ENCODE measurements around the gene PFKP. TPM values are rescaled to one million over a fixed set of nuclear protein-coding genes. Genes with fewer than 3 reads are reported as not detected.
"Not testable (repeated sequence)": the region's sequence is repeated elsewhere in the genome, so short reads cannot be mapped to it uniquely, and the experiment has no call there.

PFKP gene
- total RNA-seq, 2 experiments from 2014 or later: 231 to 239 TPM

DNA sequence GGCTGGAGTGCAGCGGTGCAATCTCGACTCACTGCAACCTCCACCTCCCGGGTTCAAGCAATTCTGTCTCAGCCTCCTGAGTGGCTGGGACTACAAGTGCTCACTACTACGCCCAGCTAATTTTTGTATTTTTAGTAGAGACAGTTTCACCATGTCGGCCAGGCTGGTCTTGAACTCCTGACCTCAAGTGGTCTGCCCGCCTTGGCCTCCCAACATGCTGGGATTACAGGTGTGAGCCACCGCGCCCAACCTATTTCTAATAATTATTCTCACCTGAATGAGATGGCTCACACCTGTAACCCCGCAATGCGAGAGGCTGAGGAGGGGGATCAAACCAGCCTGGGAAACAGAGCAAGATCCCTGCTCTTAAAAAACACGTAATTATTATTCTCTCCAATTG lies 104.1 kb downstream of the PFKP start:
- Mint-ChIP-seq H3K4me1 (peaks cover 23% of the 10 kb centered on the region), H3K36me3 (ENCODE audit: low read depth) (peaks cover 33% of the 10 kb centered on the region), H3K27ac (peak overlapping the region; percentile 88), H3K4me3 (peak overlapping the region; percentile 78)
- CTCF ChIA-PET; DNase-seq; ATAC-seq; H3K27me3 Mint-ChIP-seq; H3K9me3 Mint-ChIP-seq (ENCODE audit: low read depth); POLR2A ChIA-PET: not testable (repeated sequence)
- intact Hi-C loops (cut with DNase I, micrococcal nuclease): loop anchor here in 1 of 2 experiments (10.0 kb wide), 1 partner anchor 217 kb away; no protein-coding TSS in a partner anchor

DNA sequence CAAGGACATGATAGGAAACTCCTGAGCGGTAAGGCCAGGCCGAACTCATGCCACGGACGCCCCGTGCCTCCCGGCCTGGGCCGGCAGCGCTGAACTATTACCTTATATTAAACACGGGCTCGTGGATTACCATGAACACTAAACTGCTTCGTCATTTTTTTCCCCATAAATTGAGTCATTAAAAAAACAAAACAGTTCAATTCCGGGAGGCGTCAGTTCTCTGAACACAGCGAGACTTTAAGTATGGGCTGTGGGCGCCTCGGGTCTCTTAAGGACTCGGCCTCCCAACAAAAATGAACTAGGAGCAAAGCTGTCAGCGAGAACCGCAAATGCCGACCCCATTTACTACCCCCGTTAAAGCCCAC lies 104.7 kb downstream of the PFKP start:
- POLR2A ChIA-PET: interaction anchor here (0.8 to 1.2 kb wide), 5 partner anchors 8 to 77 kb away, joined by 3 to 4 read pairs (median 3); no protein-coding TSS in a partner anchor
- H3K4me3 Mint-ChIP-seq: peak overlapping the region; percentile 78
- intact Hi-C loops (cut with DNase I, micrococcal nuclease): loop anchor here (1.0 to 10.0 kb wide), 4 partner anchors 77 to 217 kb away; partner anchors contain the start of gene PFKP (in 1 of the 2)
- H3K4me1 Mint-ChIP-seq: peaks cover 23% of the 10 kb centered on the region
- CTCF ChIA-PET: interaction anchor here (0.6 to 1.4 kb wide), 3 partner anchors 102 to 960 kb away, joined by 3 read pairs; no protein-coding TSS in a partner anchor
- H3K9me3 Mint-ChIP-seq (ENCODE audit: low read depth): no peaks in the 10 kb centered on the region
- peak; percentile 63 for DNase-seq
- H3K36me3 Mint-ChIP-seq (ENCODE audit: low read depth): peaks cover 32% of the 10 kb centered on the region
- peak overlapping the region; percentile 88 for H3K27ac Mint-ChIP-seq
- peak; percentile 3 for ATAC-seq
- no peaks in the 10 kb centered on the region for H3K27me3 Mint-ChIP-seq

DNA sequence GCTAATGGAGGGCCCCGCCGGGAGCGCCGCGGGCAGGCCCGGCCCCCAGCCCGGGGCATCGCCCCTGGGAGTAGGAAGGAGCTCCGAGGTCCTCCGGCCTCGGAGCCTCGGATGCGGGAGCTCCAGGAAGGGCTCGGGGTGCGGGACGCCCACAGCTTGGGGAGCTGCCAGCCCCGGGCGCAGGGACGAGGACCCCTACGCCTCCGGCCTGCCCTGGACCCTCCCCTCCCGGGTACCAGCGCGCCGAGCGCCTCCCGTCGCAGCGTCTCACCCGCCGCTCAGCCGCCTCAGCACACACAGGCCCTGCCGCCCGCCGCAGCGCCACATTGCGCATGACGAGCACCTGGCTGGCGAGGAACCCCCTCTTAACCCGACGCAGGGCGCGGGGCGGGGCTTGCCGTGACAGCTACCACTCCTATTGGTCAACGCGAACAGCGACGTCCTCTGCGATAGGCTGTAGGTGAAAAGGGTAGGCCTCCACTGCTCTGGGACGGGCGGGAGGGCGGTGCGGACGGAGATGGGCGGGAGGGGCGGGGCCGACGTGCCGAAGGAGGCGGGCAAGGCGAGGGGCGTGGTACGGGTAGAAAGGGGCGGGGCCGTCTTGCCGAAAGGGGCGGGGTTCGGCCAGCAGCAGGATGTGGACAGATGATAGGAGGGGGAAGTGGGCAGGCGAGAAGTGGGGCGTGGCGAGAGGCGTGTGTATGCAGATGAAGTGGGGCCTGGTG lies 105.3 kb downstream of the PFKP start, which contains the start of gene PITRM1:
PITRM1 (minus strand) TSS at position 337 of the 725 bp plus-strand sequence; CDS start at position 327, 10 bp downstream.
- Mint-ChIP-seq H3K27me3 (no peaks in the 10 kb centered on the region), H3K27ac (peak within 1 kb of the TSS; percentile 91), H3K36me3 (ENCODE audit: low read depth) (peaks cover 30% of the 10 kb centered on the region), H3K4me3 (peak within 1 kb of the TSS; percentile 78), H3K9me3 (ENCODE audit: low read depth) (no peaks in the 10 kb centered on the region), H3K4me1 (peaks cover 23% of the 10 kb centered on the region)
- ChIA-PET CTCF (interaction anchor here (0.6 to 1.4 kb wide), 3 partner anchors 103 to 959 kb away, joined by 3 read pairs; no protein-coding TSS in a partner anchor), POLR2A (interaction anchor here (0.8 to 1.2 kb wide), 5 partner anchors 8 to 77 kb away, joined by 3 to 4 read pairs (median 3); no protein-coding TSS in a partner anchor)
- intact Hi-C loops (cut with DNase I, micrococcal nuclease): loop anchor here (1.0 to 10.0 kb wide), 4 partner anchors 77 to 218 kb away; partner anchors contain the start of gene PFKP (in 1 of the 2)
- ATAC-seq: peak; percentile 97
- peak; percentile 99 for DNase-seq

DNA sequence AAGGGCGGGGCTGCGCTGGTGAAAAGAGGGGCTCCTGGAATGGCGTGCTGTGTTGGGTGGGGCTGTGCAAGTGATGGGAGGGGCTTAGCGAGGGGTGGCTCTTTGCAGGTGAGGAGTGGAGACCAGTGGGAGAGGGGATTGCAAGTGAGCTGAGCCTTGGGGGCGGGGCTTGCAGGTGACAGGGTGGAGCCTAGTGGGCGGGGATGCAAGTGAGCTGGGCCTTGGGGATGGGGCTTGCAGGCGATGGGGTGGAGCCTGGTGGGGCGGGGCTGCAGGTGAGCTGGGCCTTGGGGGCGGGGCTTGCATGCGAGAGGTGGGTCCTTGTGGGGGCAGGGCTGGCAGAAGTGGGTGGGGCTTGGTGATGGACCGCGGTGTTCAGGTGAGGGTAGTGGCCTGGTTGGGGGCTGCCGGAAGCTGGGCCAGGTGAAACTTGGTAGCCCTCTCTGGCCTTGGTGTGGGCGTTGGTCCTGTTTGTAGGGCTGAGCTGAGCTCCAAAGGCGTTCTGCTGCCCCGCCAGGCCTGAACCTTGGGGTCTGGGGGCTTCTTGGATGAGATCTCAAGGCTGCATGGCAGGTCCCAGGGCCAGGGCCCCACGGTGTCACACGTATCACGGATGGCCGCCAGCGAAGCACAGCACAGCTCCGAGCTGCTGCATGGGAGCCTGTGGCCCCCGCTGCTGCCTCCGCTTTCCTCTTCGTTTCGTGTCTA lies 106.0 kb downstream of the PFKP start:
- ATAC-seq (peak; percentile 42), DNase-seq (peak; percentile 87)
- POLR2A ChIA-PET: interaction anchor here (1.1 to 1.2 kb wide), 3 partner anchors 20 to 78 kb away, joined by 3 read pairs; no protein-coding TSS in a partner anchor
- peak overlapping the region; percentile 91 for H3K27ac Mint-ChIP-seq
- peak overlapping the region; percentile 78 for H3K4me3 Mint-ChIP-seq
- no peaks in the 10 kb centered on the region for H3K9me3 Mint-ChIP-seq (ENCODE audit: low read depth)
- CTCF ChIA-PET: interaction anchor here (1.4 kb wide), 1 partner anchor 103 kb away, joined by 3 read pairs; no protein-coding TSS in a partner anchor
- peaks cover 23% of the 10 kb centered on the region for H3K36me3 Mint-ChIP-seq (ENCODE audit: low read depth)
- H3K4me1 Mint-ChIP-seq: peaks cover 21% of the 10 kb centered on the region
- intact Hi-C loops (cut with DNase I, micrococcal nuclease): loop anchor here (2.0 to 10.0 kb wide), 2 partner anchors 103 to 219 kb away; no protein-coding TSS in a partner anchor
- H3K27me3 Mint-ChIP-seq: no peaks in the 10 kb centered on the region

DNA sequence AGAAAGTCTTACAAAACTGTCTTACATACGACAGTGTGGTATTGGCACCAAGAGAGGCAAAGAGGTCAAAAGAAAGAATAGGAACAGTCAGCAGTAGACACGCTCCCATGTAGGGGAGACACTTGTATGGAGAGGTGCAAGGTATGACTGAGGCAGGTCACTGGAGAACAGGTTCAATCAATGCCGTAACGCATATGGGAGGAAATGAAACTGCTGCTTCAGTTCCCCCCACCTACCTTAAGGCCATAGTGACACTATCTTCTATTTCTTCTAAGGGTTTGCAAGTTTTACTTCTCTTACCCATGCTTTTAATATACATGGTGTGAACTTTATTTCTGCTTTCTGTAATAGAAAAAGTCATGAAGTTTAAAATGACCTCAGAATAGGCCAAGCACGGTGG lies 110.7 kb downstream of the PFKP start:
- DNase-seq: no peak
- ChIA-PET CTCF (no interaction called here), POLR2A (no interaction called here)
- H3K4me3 Mint-ChIP-seq: no peak overlapping the region
- peaks cover under 1% of the 10 kb centered on the region for H3K4me1 Mint-ChIP-seq
- no peaks in the 10 kb centered on the region for H3K36me3 Mint-ChIP-seq (ENCODE audit: low read depth)
- H3K27me3 Mint-ChIP-seq: peaks cover 11% of the 10 kb centered on the region
- intact Hi-C loops (cut with DNase I, micrococcal nuclease): loop anchor here in 1 of 2 experiments (10.0 kb wide), 1 partner anchor 223 kb away; no protein-coding TSS in a partner anchor
- no peak overlapping the region for H3K27ac Mint-ChIP-seq
- no peak for ATAC-seq
- H3K9me3 Mint-ChIP-seq (ENCODE audit: low read depth): peaks cover 2% of the 10 kb centered on the region

DNA sequence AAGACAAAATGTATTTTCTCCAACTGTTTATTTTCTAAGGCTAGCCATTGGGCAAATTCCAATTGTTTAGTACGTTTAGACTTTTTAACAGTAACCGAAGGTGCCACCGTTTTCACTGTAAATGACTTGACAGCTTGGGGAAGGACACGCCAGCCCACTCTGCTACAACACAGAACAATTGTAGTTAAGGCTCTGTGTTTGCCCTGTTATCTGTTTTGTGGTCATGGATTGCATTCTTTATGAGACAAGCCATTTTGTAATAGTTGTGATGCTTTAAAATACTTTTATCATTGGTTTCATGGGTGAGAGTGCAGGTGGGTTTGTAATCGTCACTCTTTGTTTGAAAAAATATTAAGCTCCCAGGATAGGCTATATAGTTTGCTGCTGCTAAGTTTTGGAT lies 111.8 kb downstream of the PFKP start:
- Mint-ChIP-seq H3K36me3 (ENCODE audit: low read depth) (no peaks in the 10 kb centered on the region), H3K4me3 (no peak overlapping the region), H3K27me3 (peaks cover 13% of the 10 kb centered on the region), H3K27ac (no peak overlapping the region), H3K9me3 (ENCODE audit: low read depth) (peaks cover 2% of the 10 kb centered on the region), H3K4me1 (no peaks in the 10 kb centered on the region)
- intact Hi-C loops (cut with DNase I, micrococcal nuclease): loop anchor here in 1 of 2 experiments (10.0 kb wide), 1 partner anchor 224 kb away; no protein-coding TSS in a partner anchor
- ChIA-PET POLR2A (no interaction called here), CTCF (no interaction called here)
- DNase-seq (no peak), ATAC-seq (no peak)

DNA sequence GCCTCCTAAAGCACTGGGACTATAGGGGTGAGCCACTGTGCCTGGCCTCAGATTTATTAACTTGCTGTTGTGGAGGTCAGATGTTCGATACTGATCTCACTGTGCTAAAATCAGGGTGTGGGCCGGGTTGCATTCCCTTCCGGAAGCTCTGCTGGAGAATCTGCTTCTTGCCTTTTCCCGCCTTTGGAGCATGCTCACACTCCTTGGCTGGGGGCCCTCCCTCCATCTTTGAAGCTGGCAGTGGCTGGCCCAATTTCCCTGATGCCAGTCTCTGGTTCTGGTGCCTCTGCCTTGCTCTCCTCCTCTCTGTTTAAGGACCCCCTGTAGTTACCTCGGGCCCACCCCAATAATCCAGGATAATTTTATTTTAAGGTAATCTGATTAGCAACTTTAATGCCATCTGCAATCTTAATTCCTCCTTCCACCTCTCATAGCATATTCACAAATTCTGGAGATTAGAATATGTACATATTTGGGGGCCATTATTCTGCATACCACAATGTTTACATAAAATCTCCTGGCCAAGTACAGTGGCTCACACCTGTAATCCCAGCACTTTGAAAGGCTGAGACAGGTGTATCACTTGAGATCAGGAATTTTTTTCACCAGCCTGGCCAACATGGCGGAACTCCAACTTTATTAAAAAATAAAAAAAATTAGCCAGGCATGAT lies 113.1 kb downstream of the PFKP start:
- Mint-ChIP-seq H3K27ac (no peak overlapping the region), H3K27me3 (peaks cover 13% of the 10 kb centered on the region), H3K4me1 (peaks cover 7% of the 10 kb centered on the region), H3K36me3 (ENCODE audit: low read depth) (no peaks in the 10 kb centered on the region), H3K4me3 (no peak overlapping the region), H3K9me3 (ENCODE audit: low read depth) (peaks cover 2% of the 10 kb centered on the region)
- ChIA-PET CTCF (interaction anchor here (0.9 kb wide), 1 partner anchor 12 kb away, joined by 5 read pairs; no protein-coding TSS in a partner anchor), POLR2A (no interaction called here)
- DNase-seq (no peak), ATAC-seq (no peak)
- intact Hi-C loops (cut with DNase I, micrococcal nuclease): no loop called here

DNA sequence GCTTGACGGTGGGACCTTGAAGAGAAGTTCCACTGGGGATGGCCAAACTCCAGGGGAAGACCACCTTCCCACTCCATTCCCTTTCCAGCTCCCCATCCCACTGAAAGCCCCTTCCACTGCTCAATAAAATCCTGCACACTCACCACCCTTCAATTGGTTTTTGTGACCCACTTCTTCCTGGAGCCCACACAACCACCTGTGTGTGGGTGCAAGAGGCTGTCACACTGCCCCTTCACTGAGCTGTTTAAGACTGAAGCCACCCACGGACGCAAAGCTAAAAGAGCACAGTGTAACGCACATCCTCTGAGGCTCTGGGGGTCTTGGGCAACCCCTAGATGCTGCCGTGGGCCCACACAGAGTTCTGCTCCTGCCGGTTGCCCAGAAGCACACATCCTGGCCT lies 118.0 kb downstream of the PFKP start:
- ATAC-seq (no peak), DNase-seq (no peak)
- peaks cover 20% of the 10 kb centered on the region for H3K4me1 Mint-ChIP-seq
- CTCF ChIA-PET: interaction anchor here (0.8 kb wide), 1 partner anchor 13 kb away, joined by 3 read pairs; no protein-coding TSS in a partner anchor
- POLR2A ChIA-PET: interaction anchor here (0.6 to 1.0 kb wide), 2 partner anchors 13 to 591 kb away, joined by 3 to 5 read pairs; partner anchors contain the start of gene PITRM1
- intact Hi-C loops (cut with DNase I, micrococcal nuclease): loop anchor here in 1 of 2 experiments (5.0 kb wide), 1 partner anchor 572 kb away; no protein-coding TSS in a partner anchor
- no peaks in the 10 kb centered on the region for H3K36me3 Mint-ChIP-seq (ENCODE audit: low read depth)
- H3K27me3 Mint-ChIP-seq: peaks cover 20% of the 10 kb centered on the region
- H3K4me3 Mint-ChIP-seq: no peak overlapping the region
- H3K27ac Mint-ChIP-seq: no peak overlapping the region
- H3K9me3 Mint-ChIP-seq (ENCODE audit: low read depth): peaks cover 2% of the 10 kb centered on the region

DNA sequence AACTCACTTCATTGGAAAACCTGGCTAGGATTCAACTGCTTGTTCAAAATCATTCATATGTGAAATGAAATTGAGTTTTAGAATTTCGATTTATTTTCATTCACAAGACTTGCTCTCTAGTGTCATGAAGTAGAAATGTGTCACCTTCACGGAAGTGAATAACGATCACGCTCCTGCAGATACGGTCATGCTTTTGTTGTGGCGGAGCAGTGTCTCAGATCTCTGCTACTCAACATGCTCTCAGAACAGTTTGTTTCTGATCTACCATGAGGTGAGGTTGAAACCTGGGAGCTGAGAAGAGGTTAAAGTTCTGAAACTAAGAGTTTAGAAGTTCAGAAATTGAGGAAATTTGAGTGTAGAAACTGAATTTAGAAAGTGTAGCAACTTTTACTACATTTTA lies 119.0 kb downstream of the PFKP start:
- ChIA-PET CTCF (interaction anchor here (0.7 to 3.7 kb wide), 3 partner anchors 11 to 258 kb away, joined by 3 to 18 read pairs (median 5); no protein-coding TSS in a partner anchor), POLR2A (interaction anchor here (0.6 kb wide), 1 partner anchor 10 kb away, joined by 6 read pairs; no protein-coding TSS in a partner anchor)
- Mint-ChIP-seq H3K27me3 (peaks cover 26% of the 10 kb centered on the region), H3K36me3 (ENCODE audit: low read depth) (no peaks in the 10 kb centered on the region), H3K27ac (no peak overlapping the region), H3K4me3 (no peak overlapping the region), H3K9me3 (ENCODE audit: low read depth) (peaks cover 2% of the 10 kb centered on the region), H3K4me1 (peaks cover 20% of the 10 kb centered on the region)
- intact Hi-C loops (cut with DNase I, micrococcal nuclease): loop anchor here in 1 of 2 experiments (1.0 to 5.0 kb wide), 2 partner anchors 11 to 571 kb away; no protein-coding TSS in a partner anchor
- DNase-seq: peak; percentile 79
- ATAC-seq: peak; percentile 100
